ENCODE measurements around the gene TLL1.

TLL1 gene

DNA sequence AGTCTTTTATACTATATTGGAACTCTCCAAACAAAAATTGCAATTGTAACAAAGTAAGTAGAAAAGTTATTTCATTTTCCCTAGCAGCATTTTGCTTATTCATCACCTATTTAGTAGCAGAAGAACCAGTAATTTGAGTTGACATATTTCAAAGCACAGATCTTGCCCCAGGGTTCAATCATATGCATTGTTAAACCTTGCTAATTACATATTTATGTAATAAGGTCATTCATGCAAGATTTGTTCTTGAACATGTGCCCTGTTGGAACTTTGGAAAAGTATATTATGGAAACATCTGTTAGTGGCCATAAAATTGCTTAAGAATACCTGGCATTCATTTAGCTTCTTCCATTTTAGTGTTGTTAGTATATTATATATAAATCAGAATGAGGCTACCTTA lies 191.7 kb downstream of the TLL1 start:
- DNase-seq (ENCODE audit: low spot score) = no peak

DNA sequence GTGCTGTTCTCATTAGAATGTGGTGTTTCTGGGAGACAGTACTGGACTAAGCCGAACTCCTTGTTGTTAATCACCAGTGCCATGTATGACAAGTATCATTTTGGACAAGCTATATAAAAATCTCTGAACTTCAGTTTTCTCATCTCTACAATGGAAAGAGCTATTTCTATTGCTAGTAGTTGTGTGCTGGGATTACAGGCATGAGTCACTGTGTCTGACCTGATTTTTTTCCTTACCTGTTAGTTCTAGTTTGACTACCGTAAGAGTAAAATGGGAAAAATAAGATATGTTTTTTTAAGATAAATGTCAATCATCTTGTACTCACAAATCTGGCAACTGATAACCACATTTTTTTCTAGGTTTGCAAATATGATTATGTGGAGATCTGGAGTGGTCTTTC lies 192.3 kb downstream of the TLL1 start:
- no peak for DNase-seq (ENCODE audit: low spot score)

GRCh38 chr4:166066936-166067335 lies 193.9 kb downstream of the TLL1 start:
- no peak for DNase-seq (ENCODE audit: low spot score)

DNA sequence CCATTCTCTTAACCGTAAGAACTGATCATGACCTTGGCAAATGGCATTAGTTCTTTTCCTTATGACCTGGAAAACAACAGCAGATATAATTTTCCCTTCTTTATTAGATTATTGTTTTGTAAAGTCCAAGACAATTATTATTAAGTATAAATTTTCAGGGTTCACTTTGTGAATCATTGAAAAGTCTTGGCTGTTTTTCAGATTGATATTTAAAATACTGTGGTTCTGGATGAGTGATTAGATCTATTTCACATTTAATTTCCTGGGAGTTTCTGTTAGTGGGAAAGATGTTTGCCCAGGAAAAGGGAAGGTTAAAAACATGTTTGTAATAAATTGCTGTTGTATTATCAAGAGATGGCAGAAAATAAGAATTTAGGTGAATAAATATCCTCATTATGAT lies 194.9 kb downstream of the TLL1 start:
- no peak for DNase-seq (ENCODE audit: low spot score)

GRCh38 chr4:166073783-166074182 lies 200.7 kb downstream of the TLL1 start:
- no peak for DNase-seq (ENCODE audit: low spot score)

- DNase-seq (ENCODE audit: low spot score) = no peak
Measured at GRCh38 chr4:166075599-166075998, 202.6 kb downstream of the TLL1 start.

GRCh38 chr4:166077782-166078181 lies 204.7 kb downstream of the TLL1 start:
- DNase-seq (ENCODE audit: low spot score) = no peak

DNA sequence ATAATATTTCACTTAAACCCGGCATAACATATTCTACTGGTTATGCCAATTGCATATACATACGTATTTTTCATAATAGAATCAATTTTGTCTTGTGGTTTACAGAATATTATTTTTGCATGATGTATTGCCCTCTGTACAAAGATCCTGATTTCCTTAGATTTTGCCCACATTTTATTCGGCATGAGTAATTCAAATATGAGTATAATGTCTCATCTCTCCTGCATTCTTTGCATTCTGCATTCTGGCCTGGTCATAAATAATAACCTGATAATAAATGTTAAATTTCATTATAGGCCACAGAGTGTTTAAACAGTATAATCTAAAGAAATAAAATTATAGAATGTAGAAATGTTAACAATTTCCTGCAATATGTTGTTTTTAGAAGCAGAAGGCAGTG lies 205.3 kb downstream of the TLL1 start:
- no peak for DNase-seq (ENCODE audit: low spot score)

DNA sequence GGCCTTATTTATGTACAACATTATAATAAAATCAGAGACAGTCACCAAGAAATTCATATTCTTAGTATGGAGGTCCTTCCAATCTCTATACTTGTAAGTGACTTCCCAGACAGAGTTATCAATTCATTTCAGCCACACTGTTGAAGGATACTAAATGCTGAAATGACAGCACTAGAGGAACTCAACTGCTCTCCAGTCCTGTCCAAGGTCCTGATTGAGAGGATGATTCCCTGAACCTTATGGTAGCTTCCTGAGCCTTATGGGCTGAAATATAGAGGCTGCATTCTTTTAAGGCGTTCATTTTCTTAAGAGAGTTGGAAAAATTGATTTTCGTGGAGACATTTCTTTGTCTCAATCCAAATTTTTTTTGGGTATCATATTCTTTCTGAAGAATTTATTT lies 205.9 kb downstream of the TLL1 start:
- no peak for DNase-seq (ENCODE audit: low spot score)

- no peak for DNase-seq (ENCODE audit: low spot score)
Measured at GRCh38 chr4:166087569-166087968, 214.5 kb downstream of the TLL1 start.

DNA sequence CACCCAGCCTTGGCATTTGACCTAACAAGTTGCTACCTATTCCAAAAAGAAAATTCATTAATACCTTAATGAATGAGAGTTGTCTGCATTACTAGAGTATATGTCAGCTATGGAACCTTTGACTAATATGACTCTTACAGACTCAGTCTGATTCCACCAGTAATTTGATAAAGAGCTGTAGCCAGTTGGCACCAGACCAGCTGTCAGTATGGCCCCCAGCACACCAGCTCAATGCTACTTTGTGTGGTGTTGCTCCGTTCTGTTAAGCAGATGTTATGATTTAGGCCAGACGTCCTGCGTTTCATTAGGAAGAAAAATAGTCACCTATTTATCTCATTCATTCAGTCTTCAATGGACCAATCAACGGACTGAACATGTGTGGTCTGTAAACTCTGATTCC lies 215.5 kb downstream of the TLL1 start:
- DNase-seq (ENCODE audit: low spot score) = no peak

DNA sequence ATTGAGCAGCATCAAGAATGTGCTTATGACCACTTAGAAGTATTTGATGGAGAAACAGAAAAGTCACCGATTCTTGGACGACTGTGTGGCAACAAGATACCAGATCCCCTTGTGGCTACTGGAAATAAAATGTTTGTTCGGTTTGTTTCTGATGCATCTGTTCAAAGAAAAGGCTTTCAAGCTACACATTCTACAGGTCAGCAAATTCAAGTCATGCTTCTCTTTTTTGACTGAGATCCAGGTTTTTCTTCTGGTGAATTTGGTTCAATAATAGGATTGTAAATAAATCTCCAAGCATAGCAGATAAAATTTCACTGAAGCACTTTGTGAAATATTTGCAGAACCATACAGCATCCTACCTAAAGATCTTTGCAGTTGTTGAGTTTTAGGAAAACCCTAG lies 218.1 kb downstream of the TLL1 start:
- DNase-seq (ENCODE audit: low spot score) = no peak

DNA sequence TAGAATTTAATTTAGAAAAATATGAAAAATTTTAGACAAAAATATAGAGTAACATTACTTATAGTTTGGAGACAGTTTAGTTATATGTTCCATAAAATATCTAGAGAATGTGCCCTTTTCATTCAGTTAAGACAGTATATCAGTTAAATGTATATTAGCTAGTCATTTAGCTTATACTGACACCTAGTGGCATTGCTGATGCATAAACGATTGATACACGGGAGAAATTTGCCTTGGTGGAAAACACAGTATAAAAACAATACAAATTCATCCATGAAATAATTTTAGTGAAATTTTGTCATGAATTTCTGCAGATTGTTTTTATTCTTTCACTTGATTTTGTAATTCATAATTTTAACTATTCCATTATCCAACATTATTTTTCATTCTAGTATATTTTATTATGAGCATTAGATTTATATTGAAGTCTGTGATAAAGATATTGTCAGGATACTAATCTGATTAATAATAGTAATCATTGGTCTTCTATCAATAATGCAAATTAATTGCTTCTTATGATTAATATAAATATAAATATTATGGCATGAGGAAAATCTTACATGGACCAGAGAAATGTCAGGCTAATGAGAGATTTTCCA lies 219.0 kb downstream of the TLL1 start:
- peak; percentile 23 for DNase-seq (ENCODE audit: low spot score)

- DNase-seq (ENCODE audit: low spot score) = no peak
Measured at GRCh38 chr4:166092797-166093290, 219.8 kb downstream of the TLL1 start.

DNA sequence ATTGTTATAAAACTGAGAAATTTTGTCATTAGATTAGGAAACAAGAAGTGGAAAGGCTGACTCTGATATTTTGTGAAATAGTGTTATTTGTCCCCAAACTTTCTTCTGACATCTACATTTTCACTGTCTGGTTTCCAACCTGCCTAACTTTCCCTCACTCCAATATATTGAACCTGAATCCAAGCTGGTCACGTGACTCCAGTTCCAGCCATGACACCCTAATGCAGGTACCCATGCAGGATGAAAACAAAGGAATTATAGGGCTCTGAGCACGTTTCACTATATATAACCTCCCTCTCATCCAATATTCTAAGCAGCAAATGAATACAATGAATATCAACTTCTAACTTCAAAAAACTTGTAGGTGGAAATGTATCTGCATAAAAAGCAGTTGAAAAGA lies 231.6 kb downstream of the TLL1 start:
- no peak for DNase-seq (ENCODE audit: low spot score)

- DNase-seq (ENCODE audit: low spot score) = no peak
Measured at GRCh38 chr4:166121897-166122296, 248.9 kb downstream of the TLL1 start.

DNA sequence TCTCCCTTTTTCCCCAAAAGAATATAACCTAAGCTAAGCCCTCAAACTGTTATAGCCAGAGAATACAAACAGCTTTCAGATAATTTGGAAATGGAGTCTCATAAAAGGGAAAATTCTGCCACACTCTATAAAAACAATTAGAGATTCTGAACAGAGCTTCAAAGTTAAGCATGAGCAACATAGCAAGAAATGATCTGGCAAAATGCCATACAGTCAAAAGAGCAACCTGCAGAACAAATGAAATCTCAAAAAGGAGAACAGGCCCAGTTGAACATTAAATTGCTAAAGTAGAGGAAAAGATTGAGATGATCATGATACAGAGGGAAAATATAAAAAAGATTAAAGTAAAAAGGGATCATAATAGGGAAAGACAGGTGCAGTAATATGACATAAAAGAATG lies 250.5 kb downstream of the TLL1 start:
- DNase-seq (ENCODE audit: low spot score) = no peak

- no peak for DNase-seq (ENCODE audit: low spot score)
Measured at GRCh38 chr4:166128403-166128802, 255.4 kb downstream of the TLL1 start.

GRCh38 chr4:166134285-166134684 lies 261.2 kb downstream of the TLL1 start:
- DNase-seq (ENCODE audit: low spot score) = no peak

GRCh38 chr4:166140951-166141350 lies 267.9 kb downstream of the TLL1 start:
- no peak for DNase-seq (ENCODE audit: low spot score)

- no peak for DNase-seq (ENCODE audit: low spot score)
Measured at GRCh38 chr4:166143227-166143626, 270.2 kb downstream of the TLL1 start.

GRCh38 chr4:166144607-166145006 lies 271.6 kb downstream of the TLL1 start:
- no peak for DNase-seq (ENCODE audit: low spot score)

DNA sequence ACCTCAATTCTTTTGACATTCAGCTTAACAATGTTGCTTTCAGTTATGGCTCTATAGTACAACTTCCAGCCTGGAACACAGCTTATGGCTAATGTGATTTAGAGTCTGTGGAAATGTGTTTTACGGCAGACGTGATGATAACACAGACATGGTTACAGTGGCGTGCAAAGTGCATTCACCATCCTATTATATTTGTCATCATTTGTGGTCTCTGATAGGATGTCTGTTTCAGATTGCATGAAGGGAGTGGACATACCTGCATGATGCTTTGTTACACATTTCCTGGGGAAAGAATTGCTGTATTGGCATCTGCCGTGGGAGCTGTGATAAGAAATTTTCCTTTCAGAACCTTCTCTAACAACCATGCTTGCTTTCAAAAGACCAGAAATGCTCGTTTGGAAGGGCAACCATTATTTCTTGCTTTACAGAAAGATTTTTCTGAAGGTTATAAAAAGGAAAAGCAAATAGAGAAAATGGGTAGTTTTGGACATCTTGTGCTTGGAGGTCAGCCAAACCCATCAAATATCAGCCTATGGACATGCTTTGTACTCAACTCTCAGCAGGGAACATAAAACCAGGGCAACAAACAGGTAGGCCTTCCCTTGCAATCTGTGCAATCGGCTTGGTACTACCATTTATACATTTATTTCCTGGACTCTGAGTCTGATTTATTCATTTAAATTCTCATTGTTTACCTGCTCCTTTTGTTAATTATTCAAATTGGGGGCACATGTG lies 273.9 kb downstream of the TLL1 start:
- no peak for DNase-seq (ENCODE audit: low spot score)

Measured in hematopoietic multipotent progenitor cell treated with erythropoietin and hydrocortisone succinate and interleukin-3 and kit ligand, for 15 days (in vitro differentiated cells).